ENCODE data around the gene LSM14B.
"Not testable (repeated sequence)": the region's sequence is repeated elsewhere in the genome, so short reads cannot be mapped to it uniquely, and the experiment has no call there.

The LSM14B gene

GRCh38 chr20:62114894-62115293, 7.4 kb upstream of the LSM14B start:
- DNase-seq = no peak

- not testable (repeated sequence) for DNase-seq
Measured at GRCh38 chr20:62115800-62116407, 6.4 kb upstream of the LSM14B start.

- no peak for DNase-seq
Measured at GRCh38 chr20:62116558-62117361, 5.5 kb upstream of the LSM14B start.

GRCh38 chr20:62117362-62117646, 5.0 kb upstream of the LSM14B start:
- no peak for DNase-seq

GRCh38 chr20:62117658-62118057, 4.6 kb upstream of the LSM14B start:
- DNase-seq = peak; percentile 51

GRCh38 chr20:62118113-62119043, 3.9 kb upstream of the LSM14B start:
- no peak for DNase-seq

GRCh38 chr20:62119115-62119514, 3.2 kb upstream of the LSM14B start:
- DNase-seq = no peak

GRCh38 chr20:62119591-62120364, 2.5 kb upstream of the LSM14B start:
- no peak for DNase-seq

- no peak for DNase-seq
Measured at GRCh38 chr20:62120365-62120762, 1.9 kb upstream of the LSM14B start.

- no peak for DNase-seq
Measured at GRCh38 chr20:62120990-62121775, 1.1 kb upstream of the LSM14B start.

GRCh38 chr20:62122654-62123449, 577 bp downstream of the LSM14B start:
- DNase-seq = no peak

GRCh38 chr20:62123450-62124118, 1.3 kb downstream of the LSM14B start:
- no peak for DNase-seq

- no peak for DNase-seq
Measured at GRCh38 chr20:62126141-62126540, 3.9 kb downstream of the LSM14B start.

GRCh38 chr20:62127799-62128198, 5.5 kb downstream of the LSM14B start:
- DNase-seq = no peak

GRCh38 chr20:62128502-62128901, 6.2 kb downstream of the LSM14B start:
- no peak for DNase-seq

GRCh38 chr20:62129731-62130531, 7.7 kb downstream of the LSM14B start:
- no peak for DNase-seq

GRCh38 chr20:62131560-62132320, 9.5 kb downstream of the LSM14B start:
- DNase-seq = no peak

GRCh38 chr20:62132421-62132820, 10.1 kb downstream of the LSM14B start:
- DNase-seq = no peak
